Measurements from ENCODE around the gene WARS2.

WARS2 gene

DNA sequence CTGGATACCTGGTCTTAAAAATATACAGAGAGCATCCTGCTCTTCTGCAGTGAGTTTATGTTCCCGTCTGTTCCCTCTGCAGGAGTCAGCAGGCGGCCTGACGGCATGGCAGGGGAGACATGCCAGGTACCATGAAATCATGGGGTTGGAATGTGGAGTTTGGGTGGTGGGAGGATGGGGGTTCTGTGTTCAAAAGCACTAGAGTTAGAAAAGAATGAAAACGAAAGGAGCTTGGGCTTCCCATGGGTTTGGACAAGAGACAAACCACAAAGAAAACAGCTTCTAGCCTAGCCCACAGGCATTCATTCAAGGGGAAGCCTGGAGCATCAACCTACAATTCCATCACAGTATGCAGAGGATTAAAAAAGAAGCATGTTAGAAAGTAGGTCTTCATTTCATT lies 59.9 kb downstream of the WARS2 start:
- DNase-seq, result no peak

DNA sequence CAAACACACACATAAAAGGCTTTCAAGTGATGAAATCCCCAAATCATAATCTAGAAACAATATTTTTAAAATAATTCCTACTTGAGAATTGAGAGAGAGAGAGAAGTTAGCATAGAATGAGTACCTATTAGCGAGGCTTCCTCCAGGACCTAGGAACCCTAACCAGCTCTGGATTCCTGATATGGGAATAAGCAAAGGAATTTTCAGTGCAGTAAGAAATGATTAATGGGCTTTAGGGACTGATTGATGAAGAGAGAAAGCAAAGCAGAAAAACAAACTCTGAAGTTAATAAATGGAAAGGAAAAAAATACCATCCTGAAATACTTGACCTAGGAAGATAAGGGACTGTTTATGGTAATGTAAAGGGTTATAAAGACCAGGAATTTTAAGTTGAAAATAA lies 60.6 kb downstream of the WARS2 start:
- no peak for DNase-seq

DNA sequence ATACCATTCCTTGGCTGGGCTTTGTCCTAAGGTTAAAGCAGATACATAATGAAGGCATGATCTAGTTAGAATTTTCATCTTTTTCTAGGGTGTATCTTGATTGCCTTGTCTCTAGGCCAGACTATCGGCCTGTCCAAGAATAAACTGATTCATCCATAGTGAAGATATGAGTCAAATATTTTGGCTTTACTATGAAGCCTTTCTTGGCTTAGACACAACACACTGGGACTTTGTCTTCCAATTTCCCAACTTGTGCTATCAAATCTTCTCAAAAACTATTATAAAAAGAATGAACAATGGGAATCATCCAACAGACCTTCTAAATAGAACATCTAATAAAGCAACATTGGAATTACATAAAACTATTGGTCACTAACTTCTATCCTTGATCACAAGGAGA lies 64.8 kb downstream of the WARS2 start:
- no peak for DNase-seq

DNA sequence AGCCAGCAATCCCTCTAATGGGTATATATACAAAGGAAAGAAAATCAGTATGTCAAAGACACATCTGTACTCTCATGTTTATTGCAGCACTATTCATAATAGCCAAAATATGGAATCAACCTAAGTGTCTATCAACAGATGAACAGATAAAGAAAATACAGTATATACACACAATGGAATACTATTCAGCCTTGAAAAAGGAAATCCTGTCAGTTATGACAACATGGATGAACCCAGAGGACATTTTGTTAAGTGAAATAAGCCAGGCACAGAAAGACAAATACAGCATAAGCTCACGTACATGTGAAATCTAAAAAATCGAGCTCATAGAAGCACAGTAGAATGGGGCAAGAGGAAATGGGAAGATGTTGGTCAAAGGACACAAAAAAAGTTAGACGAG lies 69.1 kb downstream of the WARS2 start:
- DNase-seq, result no peak

DNA sequence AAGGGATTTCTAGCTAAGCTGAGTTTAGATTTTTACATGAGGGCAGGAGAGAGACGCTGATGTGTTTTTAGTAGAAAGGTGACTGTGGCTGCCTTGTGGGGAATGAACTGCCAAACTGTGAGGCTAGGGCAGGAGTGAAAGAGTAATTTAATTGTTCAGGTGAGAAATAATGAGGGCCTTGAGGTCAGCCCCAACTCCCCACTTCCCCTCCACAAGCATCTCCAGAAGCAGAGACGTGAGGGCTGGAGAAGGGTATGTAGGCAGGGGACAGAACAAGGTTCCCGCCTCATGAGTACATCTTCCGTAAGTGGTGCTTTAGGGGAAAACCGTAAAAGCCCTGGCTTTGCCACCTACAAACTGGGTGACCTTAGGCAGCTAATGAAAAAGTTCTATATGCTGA lies 70.8 kb downstream of the WARS2 start:
- DNase-seq, result no peak

DNA sequence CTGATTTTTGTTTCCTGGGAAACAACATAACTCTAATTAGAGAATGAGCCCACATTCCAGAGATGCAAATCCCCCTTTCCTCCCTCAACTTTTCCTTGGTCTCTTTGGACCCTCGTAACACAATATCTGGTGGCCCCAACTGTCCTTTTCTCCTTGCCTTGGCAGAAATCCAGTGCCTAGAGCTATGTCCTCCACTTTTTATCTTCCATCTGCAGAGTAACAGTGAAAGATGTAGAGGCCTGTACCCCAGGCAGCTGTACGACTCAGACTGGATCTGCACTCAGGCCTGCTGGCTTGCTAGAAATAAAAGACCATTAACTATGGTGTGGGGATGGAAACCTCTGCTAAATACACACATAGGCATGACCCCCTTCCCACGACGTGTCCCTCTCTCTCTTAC lies 72.0 kb downstream of the WARS2 start:
- no peak for DNase-seq

DNA sequence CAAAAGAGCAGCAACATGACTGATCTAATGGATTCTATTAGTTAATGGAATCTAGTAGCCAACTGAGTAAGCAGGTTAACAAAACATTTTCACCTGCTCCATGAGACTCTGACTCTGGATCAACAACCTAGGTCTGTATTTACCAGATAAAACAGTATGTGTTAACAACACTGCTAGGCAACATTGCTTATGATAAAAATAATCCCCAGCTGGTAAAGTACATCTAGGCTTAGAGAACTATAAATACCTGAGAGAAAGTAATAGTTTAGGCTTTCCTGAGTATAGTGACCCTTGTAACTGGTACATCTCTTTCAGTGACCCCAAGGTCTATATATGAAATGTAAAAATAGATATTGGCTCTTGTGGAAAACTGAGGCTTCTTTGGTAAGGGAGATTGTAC lies 78.8 kb downstream of the WARS2 start:
- DNase-seq, result no peak

DNA sequence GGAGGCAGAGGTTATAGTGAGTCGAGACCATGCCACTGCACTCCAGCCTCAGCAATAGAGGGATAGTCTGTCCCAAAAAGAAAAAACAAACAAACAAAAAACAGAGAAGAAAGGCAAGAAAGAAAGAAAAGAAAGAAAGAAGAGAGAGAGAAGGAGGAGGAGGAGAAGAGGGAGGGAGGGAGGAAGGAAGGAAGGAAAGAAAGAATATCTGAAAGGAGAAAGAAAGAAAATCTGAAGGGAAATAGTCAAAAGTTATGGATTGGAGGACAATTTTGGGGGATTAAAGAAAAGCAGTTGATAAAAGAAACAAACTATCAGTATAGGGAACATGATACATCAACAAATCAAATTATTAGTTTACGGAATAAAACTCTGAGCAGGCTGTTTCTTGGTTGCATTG lies 84.9 kb downstream of the WARS2 start:
- no peak for DNase-seq

DNA sequence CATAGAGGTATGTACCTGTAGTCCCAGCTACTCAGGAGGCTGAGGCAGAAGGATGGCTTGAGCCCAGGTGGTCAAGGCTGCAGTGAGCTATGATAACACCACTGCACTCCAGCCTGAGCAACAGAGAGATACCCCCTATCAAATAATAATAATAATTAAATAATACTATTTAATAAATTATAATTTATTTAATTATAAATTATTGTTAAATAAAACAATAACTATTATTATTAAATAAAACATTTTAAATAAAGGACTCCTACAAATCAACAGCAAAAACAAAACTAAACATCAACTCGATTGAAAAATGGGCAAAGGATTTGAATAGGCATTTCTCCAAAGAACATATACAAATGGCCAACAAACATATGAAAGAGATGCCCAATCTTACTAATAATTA lies 86.5 kb downstream of the WARS2 start:
- no peak for DNase-seq

DNA sequence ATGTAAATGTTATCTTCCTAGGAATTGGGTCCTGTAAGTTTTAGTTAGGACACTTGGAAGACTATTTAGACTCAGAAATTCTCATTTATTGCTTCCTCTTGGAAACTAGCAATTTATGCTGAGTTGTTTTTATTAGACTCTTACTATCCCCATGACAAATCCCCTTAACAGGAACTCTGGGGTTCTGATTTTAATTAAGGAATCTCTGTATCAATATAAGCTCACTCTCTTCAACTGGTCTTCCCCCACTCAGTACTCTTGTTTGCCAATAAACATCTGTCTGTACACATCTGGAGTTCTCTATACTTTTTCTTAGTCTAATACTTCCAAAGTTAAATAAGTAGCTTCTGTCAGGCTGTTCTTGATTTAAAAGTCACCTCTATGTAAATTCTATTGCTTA lies 88.2 kb downstream of the WARS2 start:
- no peak for DNase-seq

DNA sequence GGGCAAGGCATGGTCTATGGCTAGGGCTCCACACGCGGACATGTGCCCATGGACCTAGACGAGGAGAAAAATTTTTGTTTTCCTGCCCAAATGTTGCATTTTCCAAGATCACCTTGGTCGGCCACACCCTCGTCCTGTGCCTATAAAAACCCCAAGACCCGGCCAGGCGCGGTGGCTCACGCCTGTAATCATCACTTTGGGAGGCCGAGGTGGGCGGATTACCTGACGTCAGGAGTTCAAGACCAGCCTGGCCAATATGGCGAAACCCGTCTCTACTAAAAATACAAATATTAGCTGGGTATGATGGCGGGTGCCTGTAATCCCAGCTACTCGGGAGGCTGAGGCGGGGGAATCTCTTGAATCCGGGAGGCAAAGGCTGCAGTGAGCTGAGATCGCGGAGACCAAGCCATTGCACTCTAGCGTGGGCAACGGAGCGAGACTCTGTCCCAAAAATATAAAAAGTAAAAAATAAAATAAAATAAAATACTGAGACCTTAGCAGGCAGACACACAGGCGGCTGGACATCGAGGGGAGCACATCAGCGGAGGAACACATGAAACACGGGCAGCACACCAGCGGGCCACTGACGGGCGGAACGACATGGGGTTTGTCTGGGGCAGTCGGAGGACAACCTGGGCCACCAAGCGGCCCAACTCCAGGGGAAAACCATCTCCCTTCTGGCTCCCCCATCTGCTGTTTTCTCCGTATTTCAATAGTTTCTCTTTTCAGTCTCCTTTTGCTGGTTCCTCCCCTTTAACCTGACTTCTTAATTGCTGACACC lies 91.6 kb downstream of the WARS2 start:
- DNase-seq, result no peak

DNA sequence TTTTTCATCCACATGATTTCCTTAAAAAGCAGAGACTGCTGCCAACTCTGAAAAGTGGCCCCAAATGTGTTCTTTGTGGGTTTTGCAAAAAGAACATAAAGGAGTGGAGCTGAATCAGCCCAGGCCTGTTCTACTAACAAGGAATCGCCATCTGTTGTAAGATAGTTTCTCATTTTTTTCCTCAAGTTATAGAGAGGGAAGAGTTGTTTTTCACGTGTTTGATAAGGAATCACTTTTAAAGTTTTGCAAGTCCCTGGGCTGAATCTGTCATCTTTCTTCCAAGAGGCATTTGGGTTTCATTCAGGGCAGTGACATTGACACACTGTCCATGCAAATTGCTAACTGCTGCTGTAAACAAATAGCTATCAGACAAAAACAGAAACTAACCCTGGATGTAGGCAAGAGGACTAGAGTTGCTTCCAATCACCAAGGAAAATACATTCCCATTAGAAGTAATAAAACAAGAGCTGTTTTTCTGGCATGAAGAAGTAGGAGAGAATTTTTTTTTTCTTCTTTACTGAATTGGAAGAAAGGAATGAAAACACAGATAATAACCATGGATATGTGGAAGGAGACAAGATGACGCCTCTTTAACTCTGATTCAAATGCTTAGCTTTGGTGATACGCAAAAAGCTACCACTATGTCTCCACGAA lies 93.5 kb downstream of the WARS2 start:
- no peak for DNase-seq

DNA sequence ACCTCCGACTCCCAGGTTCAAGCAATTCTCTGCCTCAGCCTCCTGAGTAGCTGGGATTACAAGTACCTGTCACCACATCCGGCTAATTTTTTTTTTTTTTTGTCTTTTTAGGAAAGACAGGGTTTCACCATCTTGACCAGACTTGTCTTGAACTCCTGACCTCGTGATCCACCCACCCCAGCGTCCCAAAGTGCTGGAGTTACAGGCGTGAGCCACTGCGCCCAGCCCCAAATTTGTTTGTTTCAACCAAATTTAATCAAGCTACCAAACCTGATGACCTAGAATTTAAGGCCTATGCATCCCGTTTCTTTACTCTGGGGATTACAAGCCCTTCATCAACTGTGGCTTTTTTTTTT lies 94.0 kb downstream of the WARS2 start:
- DNase-seq, result no peak

DNA sequence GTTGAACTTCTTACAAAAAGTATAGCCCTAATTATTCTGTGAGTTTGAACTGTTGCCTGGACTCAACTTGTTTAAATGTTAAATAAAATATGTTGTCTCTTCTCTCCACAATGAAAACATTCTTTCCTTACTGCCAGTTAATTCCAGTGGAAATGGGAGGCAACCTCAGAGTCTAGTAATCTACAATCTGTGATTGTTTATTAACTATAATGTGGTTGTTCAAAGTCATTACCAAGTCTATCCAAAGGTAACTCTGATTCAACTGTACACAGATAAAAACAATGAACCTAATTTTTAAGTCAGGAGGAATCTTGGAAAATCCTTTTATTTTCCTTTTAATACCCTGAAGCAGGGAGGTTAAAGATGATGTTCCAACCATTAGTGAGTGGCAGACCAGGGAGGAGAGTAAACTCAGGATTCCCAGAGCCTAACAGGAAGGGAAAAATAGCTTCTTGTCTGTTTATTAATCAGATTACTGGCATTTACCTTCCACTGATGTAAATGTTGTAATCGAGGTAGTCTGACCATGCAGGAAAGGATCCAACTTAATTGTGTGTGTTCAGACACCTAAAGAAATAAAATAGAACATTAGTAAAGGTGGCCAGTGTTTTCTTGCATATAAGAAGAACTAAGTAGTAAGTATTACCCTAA lies 95.2 kb downstream of the WARS2 start:
- DNase-seq, result no peak

DNA sequence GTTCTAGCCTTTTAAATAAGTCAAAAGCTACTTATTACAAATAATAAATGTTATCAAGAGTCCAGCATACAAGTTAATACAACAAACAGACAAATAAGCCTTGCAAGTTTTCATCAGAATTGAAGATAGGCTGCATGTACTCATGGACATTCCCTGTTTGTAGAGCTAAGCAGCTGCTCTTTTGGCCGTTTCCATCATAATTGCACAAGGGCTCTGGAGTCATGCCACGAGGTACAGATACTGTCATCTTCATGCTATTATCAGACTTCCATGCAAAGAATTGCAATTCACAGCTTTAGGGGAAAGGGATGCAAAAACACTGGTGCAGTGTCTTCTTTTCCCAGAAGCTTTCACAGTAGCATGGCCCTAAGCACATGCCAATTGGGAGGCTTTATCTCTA lies 99.5 kb downstream of the WARS2 start:
- no peak for DNase-seq

DNA sequence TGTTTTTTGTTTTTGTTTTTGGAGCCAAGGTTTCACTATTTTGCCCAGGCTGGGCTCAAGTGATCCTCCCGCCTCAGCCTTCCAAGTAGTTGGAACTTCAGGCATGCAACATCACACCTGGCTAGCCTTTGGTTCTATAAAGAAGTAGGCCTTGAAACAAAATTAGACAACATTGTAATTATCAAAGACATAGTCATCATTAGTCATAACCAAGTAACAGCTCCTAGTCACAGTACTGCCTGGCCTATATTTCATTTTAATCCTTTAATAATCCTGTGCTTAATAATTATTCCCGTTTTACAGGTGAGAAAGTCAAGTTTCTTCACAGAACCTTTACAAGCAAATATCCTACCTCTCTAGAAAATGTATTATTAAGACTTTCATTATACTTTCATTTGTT lies 100.0 kb downstream of the WARS2 start:
- no peak for DNase-seq

DNA sequence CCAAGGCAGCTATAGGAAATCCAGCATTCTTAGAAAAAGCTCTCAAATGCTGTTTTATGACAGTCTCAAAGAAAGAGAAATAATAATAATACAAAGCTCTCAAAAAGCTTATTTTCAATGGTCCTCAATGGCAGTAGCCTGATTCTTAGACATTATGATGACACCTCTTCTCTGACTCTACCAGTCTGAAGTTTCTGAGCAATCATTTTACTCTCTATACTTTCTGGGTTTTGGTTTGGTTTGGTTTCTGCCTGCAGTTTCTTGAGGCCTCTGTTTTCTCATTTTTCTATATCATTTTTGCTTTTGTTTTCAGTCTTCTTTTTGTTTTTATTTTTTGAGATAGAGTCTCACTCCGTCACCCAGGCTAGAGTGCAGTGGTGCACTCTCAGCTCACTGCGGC lies 102.1 kb downstream of the WARS2 start:
- DNase-seq, result no peak

DNA sequence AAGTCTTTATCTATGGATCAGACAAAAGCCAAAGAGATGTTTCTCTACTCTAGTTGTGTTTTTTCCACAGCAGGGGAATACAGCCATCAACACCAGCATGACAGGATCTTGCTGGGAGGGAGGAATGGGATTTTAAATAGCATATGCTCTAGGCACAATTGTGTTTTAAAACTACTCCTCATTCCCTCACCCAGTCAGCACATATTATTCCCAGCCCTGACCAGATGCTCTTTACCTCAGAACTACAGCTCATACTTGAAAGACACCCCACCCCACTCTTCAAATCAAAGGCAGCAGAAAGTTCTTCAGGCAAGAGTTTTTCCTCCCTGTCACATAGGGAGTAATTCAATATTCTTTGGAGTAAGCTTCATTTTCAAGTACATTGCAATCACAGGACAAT lies 106.1 kb downstream of the WARS2 start:
- no peak for DNase-seq

DNA sequence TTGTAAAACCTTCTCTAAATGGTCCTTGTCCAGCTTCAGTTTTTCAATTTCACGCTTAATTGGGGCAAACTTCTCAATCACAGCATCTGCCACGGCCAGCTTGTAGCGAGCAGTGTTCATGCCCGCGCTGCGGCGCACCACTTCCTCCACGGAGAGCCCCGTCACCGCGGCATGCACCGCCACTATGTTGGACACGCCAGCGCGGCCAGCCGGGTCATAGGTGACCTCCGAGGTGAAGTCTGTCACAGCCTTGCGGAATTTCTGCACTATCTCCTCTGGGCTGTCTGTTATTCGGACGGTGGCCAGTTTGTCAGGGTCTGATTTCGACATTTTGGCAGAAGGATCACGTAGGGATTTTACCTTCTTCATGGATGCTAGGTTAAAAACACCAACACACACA lies 107.5 kb downstream of the WARS2 start:
- DNase-seq, result no peak

DNA sequence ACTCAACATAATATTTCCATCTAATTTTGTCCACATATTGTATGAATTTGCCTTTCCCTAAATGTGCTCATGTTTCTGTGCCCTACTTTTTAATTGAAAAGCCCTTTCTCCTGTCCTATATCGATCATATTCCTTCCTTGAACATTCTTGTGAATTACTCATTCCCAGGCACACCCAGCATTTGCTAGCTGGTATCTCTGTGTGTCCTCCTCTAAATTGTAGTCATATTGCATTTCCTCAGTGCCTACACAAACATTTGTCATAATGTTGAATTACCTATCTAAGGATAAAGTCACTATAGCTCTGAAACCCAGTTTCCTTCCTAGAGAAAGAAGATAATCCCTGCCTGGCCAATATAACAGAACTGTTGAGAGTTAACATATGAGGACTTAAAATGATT lies 112.7 kb downstream of the WARS2 start:
- DNase-seq, result no peak

DNA sequence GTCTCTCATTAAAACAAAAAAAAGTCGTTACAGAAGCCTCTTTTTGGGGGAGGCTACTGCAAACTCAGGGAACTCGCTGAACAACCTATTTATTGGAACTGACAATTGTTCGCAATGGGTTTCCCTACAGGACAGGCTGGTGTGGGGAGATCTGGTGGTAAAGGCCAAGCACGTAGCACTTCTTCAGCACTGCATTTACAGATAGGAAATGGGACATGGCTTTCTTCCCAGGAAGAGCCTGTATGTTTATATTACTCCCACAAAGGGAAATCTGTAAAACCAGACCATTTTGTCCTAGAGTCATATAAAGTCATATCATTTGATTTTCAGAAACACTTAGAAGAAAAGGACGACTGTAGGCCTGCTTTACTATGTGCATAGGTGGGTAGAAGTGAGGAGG lies 113.5 kb downstream of the WARS2 start:
- no peak for DNase-seq

DNA sequence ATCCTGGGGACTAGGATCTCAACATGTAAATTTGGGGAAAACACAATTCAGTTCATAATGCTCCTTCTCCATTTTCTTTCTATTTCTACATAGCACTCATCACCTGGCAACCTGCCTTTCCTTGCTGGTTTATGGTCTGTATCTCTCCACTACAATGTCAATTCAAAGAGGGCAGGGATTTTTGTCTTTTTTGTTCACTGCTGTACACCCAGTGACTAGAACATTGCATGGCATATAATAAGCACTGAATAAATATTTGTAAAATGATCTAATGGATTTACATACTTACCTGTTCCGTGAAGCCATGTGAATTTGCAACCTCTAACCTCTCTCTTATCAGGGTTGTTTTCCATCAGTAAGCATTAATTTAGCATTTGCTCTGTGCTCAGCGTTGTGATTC lies 124.9 kb downstream of the WARS2 start:
- no peak for DNase-seq

DNA sequence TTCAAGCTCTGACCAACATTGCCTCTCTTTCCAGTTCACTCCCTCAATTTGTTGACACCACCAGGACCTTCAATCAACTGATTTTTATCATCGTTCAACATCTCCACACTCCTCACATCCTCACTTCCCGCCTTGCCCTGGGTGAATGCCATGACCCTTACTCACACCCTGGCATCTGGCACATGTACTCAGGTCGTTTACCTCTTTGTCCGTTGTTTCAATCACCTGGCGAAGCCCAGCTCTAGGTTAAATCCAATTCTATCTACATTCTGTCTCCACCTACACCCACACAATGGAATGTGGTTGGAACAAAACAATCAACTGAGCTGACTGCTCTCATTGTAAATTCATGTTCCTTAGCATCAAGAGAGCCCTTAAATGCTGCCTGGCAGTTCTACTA lies 128.1 kb downstream of the WARS2 start:
- DNase-seq, result no peak

DNA sequence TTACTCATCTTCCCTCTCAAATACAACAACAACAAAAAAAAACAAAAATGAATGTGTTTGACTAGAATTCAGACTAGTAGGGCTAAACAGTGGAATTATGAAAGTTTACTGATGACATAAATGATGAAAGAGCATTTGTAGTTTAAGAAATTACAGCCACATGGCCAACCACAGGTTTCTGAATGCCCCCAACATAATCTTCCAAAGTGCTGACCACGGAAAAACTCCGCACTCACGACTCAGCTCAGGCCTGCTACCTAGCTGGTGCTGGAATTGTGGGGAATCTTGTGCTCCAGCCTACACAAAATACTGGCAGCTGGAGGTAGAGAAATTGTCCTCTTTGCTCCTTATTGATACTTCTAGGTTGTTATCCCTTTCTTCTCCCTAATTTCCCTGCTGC lies 128.7 kb downstream of the WARS2 start:
- DNase-seq, result no peak

DNA sequence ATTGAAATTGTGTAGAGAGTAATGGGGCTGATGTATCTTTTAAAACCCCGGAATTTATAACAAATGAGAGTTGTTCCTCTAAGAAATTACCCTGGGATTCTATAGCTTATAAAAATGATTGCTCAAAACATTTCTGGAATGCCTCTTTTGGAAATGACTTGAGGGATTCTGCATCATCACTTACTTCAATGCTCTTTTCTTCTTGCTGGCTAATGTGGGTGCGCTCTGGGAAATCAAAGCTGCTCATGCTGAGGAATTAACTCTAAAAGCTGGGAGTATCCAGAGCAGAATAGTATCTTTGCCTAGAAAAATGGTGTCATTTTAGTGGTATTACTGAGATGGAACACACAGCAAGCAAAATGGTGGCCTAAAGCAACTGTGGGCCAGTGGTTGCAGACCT lies 129.3 kb downstream of the WARS2 start:
- DNase-seq, result no peak
